ENCODE measurements around the gene TMOD3.

TMOD3 gene

DNA sequence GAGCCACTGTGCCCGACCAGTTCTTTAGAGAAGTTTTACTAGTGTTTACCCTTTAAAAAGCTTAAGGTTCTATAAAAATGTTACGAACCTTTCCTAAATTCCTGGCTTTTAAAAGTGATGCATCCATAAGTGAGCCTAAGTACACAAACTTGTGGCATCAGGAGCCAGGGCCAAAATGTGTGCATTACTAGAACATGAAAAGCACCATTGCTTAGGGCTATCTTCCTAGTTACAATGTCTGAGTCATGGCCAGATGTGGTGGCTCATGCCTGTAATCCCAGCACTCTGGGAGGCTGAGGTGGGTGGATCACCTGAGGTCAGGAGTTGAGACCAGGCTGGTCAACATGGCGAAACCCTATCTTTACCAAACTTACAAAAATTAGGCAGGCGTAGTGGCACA, 102.2 kb downstream of the TMOD3 start:
- H3K9me2 ChIP-seq (replicated peaks; ENCODE audit: insufficient read depth, low read length), result no peaks in the 10 kb centered on the region
- H3K36me3 ChIP-seq (ENCODE audit: low read length), result no peaks in the 10 kb centered on the region
- peaks cover 7% of the 10 kb centered on the region; the same call in 1 of the 2 replicates for H3F3A ChIP-seq (ENCODE audit: insufficient read depth)
- H3K79me2 ChIP-seq (ENCODE audit: insufficient read depth, low read length), result no peaks in the 10 kb centered on the region
- H3K9ac ChIP-seq (ENCODE audit: low read length), result no peak overlapping the region
- H4K20me1 ChIP-seq (ENCODE audit: low read depth, low read length), result no peaks in the 10 kb centered on the region
- no peak overlapping the region for H2AFZ ChIP-seq (ENCODE audit: low read depth, low read length, severe bottlenecking)
- no peaks in the 10 kb centered on the region for H3K27me3 ChIP-seq (ENCODE audit: low read length)
- TF ChIP-seq CTCF (IDR thresholded peaks at IDR 0.05; ENCODE audit: insufficient read depth, low read length, poor library complexity, severe bottlenecking), result no peak
- H3K27ac ChIP-seq (ENCODE audit: low read depth, low read length), result no peak overlapping the region
- H3K9me3 ChIP-seq (ENCODE audit: insufficient read depth, low read length), result no peaks in the 10 kb centered on the region
- no peak overlapping the region for H3K4me3 ChIP-seq (ENCODE audit: insufficient read depth, low read length, poor library complexity, severe bottlenecking)
- H3K4me2 ChIP-seq (ENCODE audit: low read depth, low read length, poor library complexity, severe bottlenecking), result no peak overlapping the region

- TF ChIP-seq CTCF (IDR thresholded peaks at IDR 0.05; ENCODE audit: insufficient read depth, low read length, poor library complexity, severe bottlenecking) (no peak), EZH2phosphoT487 (conservative IDR thresholded peaks at IDR 0.05; ENCODE audit: low read length) (no peak)
- no peaks in the 10 kb centered on the region for H3K36me3 ChIP-seq (ENCODE audit: low read length)
- H3K9ac ChIP-seq (ENCODE audit: low read length), result no peak overlapping the region
- no peak overlapping the region for H3K4me3 ChIP-seq (ENCODE audit: insufficient read depth, low read length, poor library complexity, severe bottlenecking)
- no peaks in the 10 kb centered on the region for H3K27me3 ChIP-seq (ENCODE audit: low read length)
- no peak overlapping the region for H3K4me2 ChIP-seq (ENCODE audit: low read depth, low read length, poor library complexity, severe bottlenecking)
- H3K79me2 ChIP-seq (ENCODE audit: insufficient read depth, low read length), result no peaks in the 10 kb centered on the region
- H3F3A ChIP-seq (ENCODE audit: insufficient read depth), result peaks cover 7% of the 10 kb centered on the region; the same call in 1 of the 2 replicates
- no peaks in the 10 kb centered on the region for H3K9me3 ChIP-seq (ENCODE audit: insufficient read depth, low read length)
- H4K20me1 ChIP-seq (ENCODE audit: low read depth, low read length), result no peaks in the 10 kb centered on the region
- H3K27ac ChIP-seq (ENCODE audit: low read depth, low read length), result no peak overlapping the region
- H3K9me2 ChIP-seq (replicated peaks; ENCODE audit: insufficient read depth, low read length), result no peaks in the 10 kb centered on the region
- H2AFZ ChIP-seq (ENCODE audit: low read depth, low read length, severe bottlenecking), result no peak overlapping the region
Measured at GRCh38 chr15:51932161-51932560, 102.7 kb downstream of the TMOD3 start.

DNA sequence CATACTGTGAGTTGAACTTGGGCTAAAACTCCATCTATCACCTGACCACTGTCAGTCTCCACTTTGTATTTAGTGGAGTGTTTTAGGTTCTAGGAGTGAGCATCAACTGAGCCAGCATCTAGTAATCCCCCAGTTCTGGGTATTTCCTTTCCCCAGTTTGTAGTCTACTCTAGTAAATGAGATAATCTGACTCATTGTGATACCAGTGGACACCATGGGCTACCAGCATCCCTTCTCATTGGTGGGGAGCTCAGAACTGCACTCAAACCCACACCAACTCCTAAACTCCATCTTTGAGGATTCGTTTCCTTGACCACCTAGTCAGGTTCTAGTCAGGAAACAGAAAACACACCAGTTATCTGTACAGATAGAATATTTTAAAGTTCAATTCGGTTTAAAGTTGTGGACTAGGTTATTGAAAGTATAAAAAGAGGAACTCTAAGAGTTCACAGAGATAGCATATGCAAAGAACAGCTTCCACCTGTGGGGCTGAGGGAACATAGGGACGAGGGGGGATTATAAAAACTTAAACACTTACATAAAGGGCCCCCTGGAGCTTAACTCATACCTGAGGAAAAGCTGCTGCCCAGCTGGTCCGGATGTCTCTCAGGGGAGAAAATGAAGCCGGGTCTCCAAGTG, 106.1 kb downstream of the TMOD3 start:
- Histone ChIP-seq H3F3A (ENCODE audit: insufficient read depth) (peaks cover 7% of the 10 kb centered on the region; the same call in 1 of the 2 replicates), H3K9me3 (ENCODE audit: insufficient read depth, low read length) (no peaks in the 10 kb centered on the region), H3K9ac (ENCODE audit: low read length) (no peak overlapping the region), H4K20me1 (ENCODE audit: low read depth, low read length) (no peaks in the 10 kb centered on the region), H3K27ac (ENCODE audit: low read depth, low read length) (peak overlapping the region; percentile 38), H3K36me3 (ENCODE audit: low read length) (no peaks in the 10 kb centered on the region), H3K27me3 (ENCODE audit: low read length) (no peaks in the 10 kb centered on the region), H3K4me2 (ENCODE audit: low read depth, low read length, poor library complexity, severe bottlenecking) (peak overlapping the region; percentile 16), H3K79me2 (ENCODE audit: insufficient read depth, low read length) (no peaks in the 10 kb centered on the region), H2AFZ (ENCODE audit: low read depth, low read length, severe bottlenecking) (no peak overlapping the region), H3K4me3 (ENCODE audit: insufficient read depth, low read length, poor library complexity, severe bottlenecking) (no peak overlapping the region), H3K9me2 (replicated peaks; ENCODE audit: insufficient read depth, low read length) (no peaks in the 10 kb centered on the region)
- TF ChIP-seq EZH2phosphoT487 (conservative IDR thresholded peaks at IDR 0.05; ENCODE audit: low read length) (no peak), CTCF (IDR thresholded peaks at IDR 0.05; ENCODE audit: insufficient read depth, low read length, poor library complexity, severe bottlenecking) (no peak)

Data from SU-DHL-6 (cell line).